Thoracic aorta (tissue), 2 donors: Measurements from ENCODE around the gene KRT76. TPM values are rescaled to one million over a fixed set of nuclear protein-coding genes. Genes with fewer than 3 reads are reported as not detected.

Experiments
- ATAC-seq: fragments of 150-250 bp; one replicate; pipeline ENCODE4 v1.8.0; 2017; ENCODE audit warnings: low read depth; ENCODE audit not compliant: insufficient number of reproducible peaks, low FRiP score
- DNase-seq: peaks from one replicate; pipeline ENCODE4 v3.0.0-alpha.2; 2020; ENCODE audit warnings: low spot score
- H3K27ac ChIP-seq, 2 donors: fragments of 200-600 bp; sonication (generic); 1 replicate in 1 of 2; 2 replicates in 1 of 2; pipeline ENCODE4 v1.5.1; 2016; ENCODE audit warnings: mild to moderate bottlenecking in 2 of 2, moderate library complexity in 2 of 2
- H3K27me3 ChIP-seq: fragments of 200-600 bp; sonication (generic); replicated peaks from 2 replicates; pipeline ENCODE4 v1.6.0; 2016; ENCODE audit warnings: mild to moderate bottlenecking; ENCODE audit not compliant: insufficient read depth
- H3K36me3 ChIP-seq: fragments of 200-600 bp; sonication (generic); one replicate; pipeline ENCODE4 v1.5.1; 2016
- H3K4me1 ChIP-seq, 2 donors: fragments of 200-600 bp; sonication (generic); 1 replicate in 1 of 2; 2 replicates in 1 of 2; pipeline versions ENCODE4 v1.5.1 to v1.6.0; 2016; ENCODE audit warnings: low read depth in 2 of 2, mild to moderate bottlenecking in 1 of 2; ENCODE audit not compliant: control insufficient read depth in 1 of 2
- H3K4me3 ChIP-seq: fragments of 200-600 bp; sonication (generic); 2 replicates; pipeline ENCODE4 v1.5.1; 2016; ENCODE audit warnings: mild to moderate bottlenecking
- H3K9me3 ChIP-seq: fragments of 200-600 bp; sonication (generic); 2 replicates; pipeline ENCODE4 v1.5.1; 2016
- total RNA-seq, 2 donors: library from RNA; depleted of rRNA; stranded (reverse); fragments of >200 nt; gene quantifications; one replicate each; pipeline versions ENCODE4 v1.1.0 to v1.2.3, GENCODE V29; 2016
- TF ChIP-seq, protein P1 (sequence below): fragments of 200-600 bp; sonication (generic); IDR thresholded peaks from one replicate; pipeline ENCODE4 v1.5.1; 2019; ENCODE audit warnings: antibody characterized with exemption

The KRT76 gene
- total RNA-seq, 2 donors from 2014 or later: not detected

DNA sequence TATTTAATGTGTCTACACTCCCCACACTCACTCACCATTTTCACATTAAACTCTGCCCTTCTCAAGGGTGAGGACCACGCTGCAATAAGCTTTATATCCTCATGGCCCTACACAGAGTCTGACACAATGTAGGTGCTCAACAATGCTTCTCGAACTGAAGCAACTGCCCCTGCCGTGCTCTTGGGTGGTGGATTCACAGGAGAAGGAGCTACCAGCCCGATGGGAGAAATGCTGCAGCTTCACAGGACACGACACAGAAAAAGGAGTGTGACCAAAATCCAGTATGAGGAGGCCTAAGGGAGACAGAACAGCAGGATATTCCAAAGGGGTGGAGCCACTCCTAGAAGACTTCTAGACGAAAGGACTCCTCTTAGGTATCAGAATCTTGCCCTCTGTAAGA is 25.3 kb upstream of the KRT76 start:
- Histone ChIP-seq H3K27me3 (no peaks in the 10 kb centered on the region), H3K27ac (no peak overlapping the region), H3K4me3 (no peak overlapping the region), H3K36me3 (no peaks in the 10 kb centered on the region), H3K4me1 (no peaks in the 10 kb centered on the region), H3K9me3 (no peaks in the 10 kb centered on the region)
- ATAC-seq (no peak), DNase-seq (no peak)
- TF ChIP-seq, protein P1, sequence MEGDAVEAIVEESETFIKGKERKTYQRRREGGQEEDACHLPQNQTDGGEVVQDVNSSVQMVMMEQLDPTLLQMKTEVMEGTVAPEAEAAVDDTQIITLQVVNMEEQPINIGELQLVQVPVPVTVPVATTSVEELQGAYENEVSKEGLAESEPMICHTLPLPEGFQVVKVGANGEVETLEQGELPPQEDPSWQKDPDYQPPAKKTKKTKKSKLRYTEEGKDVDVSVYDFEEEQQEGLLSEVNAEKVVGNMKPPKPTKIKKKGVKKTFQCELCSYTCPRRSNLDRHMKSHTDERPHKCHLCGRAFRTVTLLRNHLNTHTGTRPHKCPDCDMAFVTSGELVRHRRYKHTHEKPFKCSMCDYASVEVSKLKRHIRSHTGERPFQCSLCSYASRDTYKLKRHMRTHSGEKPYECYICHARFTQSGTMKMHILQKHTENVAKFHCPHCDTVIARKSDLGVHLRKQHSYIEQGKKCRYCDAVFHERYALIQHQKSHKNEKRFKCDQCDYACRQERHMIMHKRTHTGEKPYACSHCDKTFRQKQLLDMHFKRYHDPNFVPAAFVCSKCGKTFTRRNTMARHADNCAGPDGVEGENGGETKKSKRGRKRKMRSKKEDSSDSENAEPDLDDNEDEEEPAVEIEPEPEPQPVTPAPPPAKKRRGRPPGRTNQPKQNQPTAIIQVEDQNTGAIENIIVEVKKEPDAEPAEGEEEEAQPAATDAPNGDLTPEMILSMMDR: no peak

DNA sequence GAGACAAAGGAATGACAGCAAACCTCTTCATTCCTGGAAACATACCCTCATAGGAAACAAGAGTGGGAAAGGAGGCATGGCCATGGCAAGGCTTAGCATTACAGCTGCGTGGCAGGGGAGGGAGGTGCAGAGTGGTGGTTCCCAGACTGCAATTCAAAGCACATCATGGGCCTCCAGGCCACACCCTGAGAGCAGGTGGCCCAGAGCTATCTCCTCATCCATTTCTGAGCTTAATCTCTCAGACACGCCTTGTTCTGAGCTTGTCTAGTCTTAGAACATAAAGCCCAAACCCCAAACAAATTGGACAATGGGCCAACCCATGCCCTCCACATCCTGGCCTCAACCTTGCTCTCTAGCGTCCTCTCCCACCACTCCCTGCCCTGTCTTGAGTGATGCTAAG is 24.6 kb upstream of the KRT76 start:
- H3K27ac ChIP-seq: no peak overlapping the region
- TF ChIP-seq, protein P1: no peak
- H3K36me3 ChIP-seq: no peaks in the 10 kb centered on the region
- H3K27me3 ChIP-seq: no peaks in the 10 kb centered on the region
- DNase-seq (no peak), ATAC-seq (no peak)
- H3K9me3 ChIP-seq: no peaks in the 10 kb centered on the region
- no peaks in the 10 kb centered on the region for H3K4me1 ChIP-seq
- no peak overlapping the region for H3K4me3 ChIP-seq

DNA sequence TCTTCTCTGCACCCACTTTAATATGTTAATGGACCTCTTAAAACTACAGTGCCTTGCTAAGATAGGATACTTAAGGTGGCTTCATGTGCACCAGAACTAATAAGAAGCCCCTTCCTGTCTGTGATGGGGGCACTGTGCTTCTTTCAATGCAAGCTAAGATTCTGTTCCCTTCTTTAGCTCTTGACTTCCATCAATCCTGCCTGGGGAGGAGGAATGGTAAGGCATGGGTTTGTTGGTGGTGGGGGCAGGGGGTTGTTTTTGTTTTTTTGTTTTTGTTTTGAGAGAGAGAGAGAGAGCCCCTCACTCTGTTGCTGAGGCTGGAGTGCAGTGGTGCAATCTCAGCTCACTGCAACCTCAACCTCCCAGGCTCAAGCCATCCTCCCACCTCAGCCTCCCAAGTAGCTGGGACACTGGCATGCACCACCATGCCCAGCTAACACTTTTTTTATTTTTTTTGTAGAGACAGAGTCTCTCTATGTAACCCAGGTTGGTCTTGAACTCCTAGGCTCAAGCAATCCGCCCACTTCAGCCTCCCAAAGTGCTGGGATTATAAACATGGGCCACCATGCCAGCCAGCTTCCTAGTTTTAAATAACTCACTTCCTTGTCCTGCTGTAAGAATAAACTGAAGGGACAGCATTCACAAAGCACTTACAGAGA is 23.2 kb upstream of the KRT76 start:
- TF ChIP-seq, protein P1: no peak
- no peak overlapping the region for H3K4me3 ChIP-seq

DNA sequence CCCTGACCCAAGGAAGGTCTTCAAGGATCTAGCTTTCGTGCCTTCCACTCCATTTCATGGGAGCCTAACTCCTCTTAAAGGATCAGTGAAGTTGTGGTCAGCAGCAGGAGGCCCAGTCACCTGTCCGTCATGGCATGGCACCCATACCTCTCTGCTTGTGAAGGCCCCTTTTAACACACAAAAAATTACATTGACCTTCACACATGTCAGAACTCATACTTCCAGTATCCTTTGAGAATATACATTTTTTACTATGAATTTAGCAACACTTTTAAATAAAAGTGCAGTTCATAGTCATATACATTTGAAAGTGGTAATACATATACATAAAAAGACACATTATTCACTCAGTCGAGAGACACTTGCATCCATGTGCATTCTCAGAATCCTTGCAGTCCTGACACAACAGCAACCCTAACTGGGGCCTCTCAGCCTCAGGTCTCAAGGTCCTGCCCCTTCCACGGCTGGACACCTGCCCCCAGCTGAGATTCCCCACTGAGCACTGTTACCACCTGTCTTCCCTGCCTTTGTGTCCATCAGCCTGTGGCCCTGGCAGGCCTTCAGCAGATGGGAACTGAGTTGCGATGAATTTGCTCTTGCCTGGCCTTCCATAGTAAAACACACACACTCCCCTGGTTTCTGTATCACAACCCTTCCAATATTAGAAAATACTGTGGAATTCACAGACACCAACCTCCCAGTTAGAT is 22.5 kb upstream of the KRT76 start:
- TF ChIP-seq, protein P1: no peak
- Histone ChIP-seq H3K36me3 (no peaks in the 10 kb centered on the region), H3K4me1 (no peaks in the 10 kb centered on the region), H3K9me3 (no peaks in the 10 kb centered on the region), H3K27me3 (no peaks in the 10 kb centered on the region), H3K4me3 (no peak overlapping the region), H3K27ac (no peak overlapping the region)
- ATAC-seq (no peak), DNase-seq (no peak)

More for the DNA sequence above, 23.2 kb upstream of the KRT76 start:
- Histone ChIP-seq H3K27me3 (no peaks in the 10 kb centered on the region), H3K4me1 (no peaks in the 10 kb centered on the region), H3K36me3 (no peaks in the 10 kb centered on the region), H3K9me3 (no peaks in the 10 kb centered on the region), H3K27ac (no peak overlapping the region)
- ATAC-seq: no peak
- DNase-seq: no peak

DNA sequence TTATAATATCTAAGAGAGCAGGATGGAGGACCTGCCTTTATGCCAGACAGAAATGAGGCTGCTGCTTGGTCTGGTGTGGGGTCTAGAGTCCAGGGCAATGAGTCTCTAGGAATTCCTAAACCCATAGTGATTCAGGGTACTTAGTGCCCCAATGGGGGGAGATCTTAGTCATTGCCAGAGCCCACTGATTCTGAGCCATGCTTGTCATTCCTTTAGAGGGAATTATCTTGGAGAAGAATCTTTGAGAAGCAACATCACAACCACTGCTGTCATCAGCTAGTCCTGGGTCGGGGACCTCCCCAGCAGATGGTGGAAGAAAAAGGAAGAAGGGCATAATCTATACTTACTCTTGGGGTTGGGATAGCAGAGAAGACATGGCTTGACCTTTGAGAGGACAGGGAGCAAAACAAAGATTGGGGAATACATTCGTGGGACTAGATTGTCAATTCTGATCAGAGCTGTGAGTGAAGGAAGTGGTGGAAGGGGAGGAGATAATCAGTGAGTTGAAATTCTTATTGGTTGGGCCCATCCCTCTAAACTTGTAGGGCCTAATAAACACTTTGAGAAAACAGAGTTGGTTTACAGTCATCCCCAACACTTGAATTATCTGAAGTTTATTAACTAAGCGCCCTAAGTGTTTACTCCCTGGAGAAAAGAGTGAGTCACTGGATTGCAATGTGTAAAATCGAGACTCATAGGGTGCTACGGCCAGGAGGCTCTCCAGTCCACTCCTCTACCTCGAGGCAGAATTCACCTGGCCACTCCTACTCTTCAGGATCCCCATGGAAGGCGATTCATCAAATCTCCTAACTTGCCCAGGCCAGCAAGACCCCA is 21.7 kb upstream of the KRT76 start:
- no peaks in the 10 kb centered on the region for H3K27me3 ChIP-seq
- H3K4me1 ChIP-seq: no peaks in the 10 kb centered on the region
- TF ChIP-seq, protein P1: no peak
- no peaks in the 10 kb centered on the region for H3K36me3 ChIP-seq
- H3K4me3 ChIP-seq: no peak overlapping the region
- H3K9me3 ChIP-seq: no peaks in the 10 kb centered on the region
- ATAC-seq: no peak
- H3K27ac ChIP-seq: no peak overlapping the region
- no peak for DNase-seq
